Tibial nerve (tissue), 4 donors: ENCODE data around the gene CPEB1. TPM values are rescaled to one million over a fixed set of nuclear protein-coding genes. Genes with fewer than 3 reads are reported as not detected.

ENCODE experiments used
- DNase-seq, 2 donors: peaks; one replicate each; pipeline ENCODE4 v3.0.0-alpha.2; 2019; ENCODE audit warnings: low spot score in 2 of 2
- H3K27ac ChIP-seq, 4 donors: fragments of 200-600 bp; sonication (generic) in 3 of 4; one replicate each; pipeline ENCODE4 v1.5.1; 2017 to 2019; ENCODE audit warnings: mild to moderate bottlenecking in 1 of 4
- H3K27me3 ChIP-seq, 2 donors: fragments of 200-600 bp; sonication (generic) in 1 of 2; one replicate each; pipeline versions ENCODE4 v1.5.1 to v1.6.0; 2017 to 2019
- H3K36me3 ChIP-seq, 3 donors: fragments of 200-600 bp; sonication (generic); one replicate each; pipeline ENCODE4 v1.5.1; 2018 to 2019
- H3K4me1 ChIP-seq, 4 donors: fragments of 200-600 bp; sonication (generic) in 3 of 4; one replicate each; pipeline ENCODE4 v1.5.1; 2017 to 2019
- H3K4me3 ChIP-seq, 4 donors: fragments of 200-600 bp; sonication (generic) in 3 of 4; one replicate each; pipeline ENCODE4 v1.5.1; 2017 to 2019; ENCODE audit warnings: mild to moderate bottlenecking in 1 of 4, moderate library complexity in 1 of 4
- H3K9me3 ChIP-seq, 4 donors: fragments of 200-600 bp; sonication (generic) in 3 of 4; one replicate each; pipeline ENCODE4 v1.5.1; 2017 to 2019
- CTCF ChIP-seq, 5 experiments: fragments of 200-600 bp in 3 of 5; fragments of 450-650 bp in 2 of 5; sonication (generic) in 3 of 5; IDR thresholded peaks; one replicate each; pipeline ENCODE4 v1.5.1; 2016 to 2019; ENCODE audit warnings: antibody characterized with exemption in 5 of 5, mild to moderate bottlenecking in 3 of 5, moderate library complexity in 2 of 5
- EP300 ChIP-seq, 2 donors: sonication (generic); formaldehyde crosslinking; IDR thresholded peaks; one replicate each; pipeline ENCODE4 v1.6.1; 2017; ENCODE audit warnings: antibody characterized with exemption in 2 of 2, mild to moderate bottlenecking in 1 of 2
- POLR2A ChIP-seq, 2 donors: fragments of 450-650 bp; IDR thresholded peaks; one replicate each; pipeline ENCODE4 v1.6.1; 2017; ENCODE audit warnings: antibody characterized with exemption in 2 of 2, mild to moderate bottlenecking in 2 of 2, moderate library complexity in 2 of 2
- WGBS, 2 donors: methylation state at CpG; one replicate each; pipeline ENCODE4 v1.1.5; 2018; 5-methylcytosine and 5-hydroxymethylcytosine counted together
- total RNA-seq, 4 donors: library from RNA; depleted of rRNA; stranded (reverse); fragments of >200 nt; gene quantifications; one replicate each; pipeline ENCODE4 v1.1.0, GENCODE V29; 2016

CPEB1 gene
- total RNA-seq, 4 donors from 2014 or later: 16.2 to 29.5 (median 23.0) TPM

GRCh38 chr15:82660378-82660777 is 13.2 kb upstream of the CPEB1 start:
- 38 to 47% methylated on average over 1 of the region's 1 CpG for WGBS, 2 donors
- no peaks in the 10 kb centered on the region for H3K4me1 ChIP-seq
- no peak for DNase-seq
- no peaks in the 10 kb centered on the region for H3K36me3 ChIP-seq
- TF ChIP-seq POLR2A (IDR thresholded peaks at IDR 0.05): no peak
- no peak for TF ChIP-seq CTCF (IDR thresholded peaks at IDR 0.05)
- H3K27me3 ChIP-seq: no peaks in the 10 kb centered on the region
- no peaks in the 10 kb centered on the region for H3K9me3 ChIP-seq
- no peak overlapping the region for H3K4me3 ChIP-seq
- H3K27ac ChIP-seq: no peak overlapping the region

- Histone ChIP-seq H3K4me1 (no peaks in the 10 kb centered on the region), H3K36me3 (no peaks in the 10 kb centered on the region), H3K27ac (no peak overlapping the region), H3K4me3 (no peak overlapping the region), H3K9me3 (no peaks in the 10 kb centered on the region), H3K27me3 (no peaks in the 10 kb centered on the region)
- DNase-seq: no peak
- 69 to 71% methylated on average over 7 of the region's 7 CpGs for WGBS, 2 donors
- no peak for TF ChIP-seq CTCF (IDR thresholded peaks at IDR 0.05)
- no peak for TF ChIP-seq EP300 (IDR thresholded peaks at IDR 0.05)
- no peak for TF ChIP-seq POLR2A (IDR thresholded peaks at IDR 0.05)
Observed at GRCh38 chr15:82656641-82657266, 9.6 kb upstream of the CPEB1 start.

GRCh38 chr15:82655606-82656005 is 8.4 kb upstream of the CPEB1 start:
- TF ChIP-seq EP300 (IDR thresholded peaks at IDR 0.05) (no peak), CTCF (IDR thresholded peaks at IDR 0.05) (no peak), POLR2A (IDR thresholded peaks at IDR 0.05) (no peak)
- DNase-seq: no peak
- no peaks in the 10 kb centered on the region for H3K36me3 ChIP-seq
- H3K9me3 ChIP-seq: no peaks in the 10 kb centered on the region
- no peaks in the 10 kb centered on the region for H3K27me3 ChIP-seq
- no peaks in the 10 kb centered on the region for H3K4me1 ChIP-seq
- H3K4me3 ChIP-seq: no peak overlapping the region
- WGBS, 2 donors: 89 to 92% methylated on average over 2 to 3 of the region's 3 CpGs
- no peak overlapping the region for H3K27ac ChIP-seq

- no peaks in the 10 kb centered on the region for H3K36me3 ChIP-seq
- no peak overlapping the region for H3K4me3 ChIP-seq
- DNase-seq: no peak
- H3K9me3 ChIP-seq: no peaks in the 10 kb centered on the region
- no peaks in the 10 kb centered on the region for H3K27me3 ChIP-seq
- no peak overlapping the region for H3K27ac ChIP-seq
- H3K4me1 ChIP-seq: no peaks in the 10 kb centered on the region
- 53 to 61% methylated on average over 3 of the region's 3 CpGs for WGBS, 2 donors
- TF ChIP-seq CTCF (IDR thresholded peaks at IDR 0.05) (no peak), POLR2A (IDR thresholded peaks at IDR 0.05) (no peak), EP300 (IDR thresholded peaks at IDR 0.05) (no peak)
Observed at GRCh38 chr15:82653483-82654168, 6.5 kb upstream of the CPEB1 start.

- no peaks in the 10 kb centered on the region for H3K9me3 ChIP-seq
- TF ChIP-seq POLR2A (IDR thresholded peaks at IDR 0.05): no peak
- no peak for TF ChIP-seq CTCF (IDR thresholded peaks at IDR 0.05)
- TF ChIP-seq EP300 (IDR thresholded peaks at IDR 0.05): no peak
- no peak overlapping the region for H3K4me3 ChIP-seq
- peaks cover 0 to 19% (median 11%) of the 10 kb centered on the region in 4 donors for H3K4me1 ChIP-seq
- H3K27me3 ChIP-seq: peaks cover 0 to 6% of the 10 kb centered on the region in 2 donors
- no peak overlapping the region for H3K27ac ChIP-seq
- DNase-seq: no peak
- no peaks in the 10 kb centered on the region for H3K36me3 ChIP-seq
- 85 to 88% methylated on average over 2 of the region's 2 CpGs for WGBS, 2 donors
Observed at GRCh38 chr15:82651708-82652107, 4.5 kb upstream of the CPEB1 start.
